Keratinocyte (primary cell): ENCODE results near the gene MAGI2.

Experiments
- CTCF ChIP-seq, 3 experiments: IDR thresholded peaks in 1 of 3; conservative IDR thresholded peaks in 1 of 3; optimal IDR thresholded peaks in 1 of 3; 2 replicates in 2 of 3; 3 replicates in 1 of 3; pipeline versions ENCODE3 to v1.5.1; 2011; ENCODE audit warnings: low read length in 3 of 3, mild to moderate bottlenecking in 3 of 3, moderate library complexity in 2 of 3, control low read depth in 1 of 3, inconsistent platforms in 1 of 3; ENCODE audit not compliant: insufficient read depth in 2 of 3; ENCODE audit errors: extremely low read depth in 1 of 3
- EZH2 ChIP-seq: IDR thresholded peaks from one replicate; pipeline ENCODE4 v1.6.1; 2012; ENCODE audit warnings: inconsistent platforms, mild to moderate bottlenecking, low read length, moderate library complexity

GRCh38 chr7:78327718-78328117, 1125.7 kb downstream of the MAGI2 start:
- TF ChIP-seq CTCF (optimal IDR thresholded peaks at IDR 0.05 in 1 of 3, IDR thresholded peaks at IDR 0.05 in 1 of 3, conservative IDR thresholded peaks at IDR 0.05 in 1 of 3; ENCODE audit: extremely low read depth in 1 of 3, insufficient read depth in 2 of 3, low read length in 3 of 3), result no peak
- no peak for TF ChIP-seq EZH2
